Stimulated activated CD4-positive, alpha-beta T cell treated with anti-CD3 and anti-CD28 coated beads, Interleukin-4, amount 100 ng/mL, for 4 hours (primary cell): ENCODE measurements around the gene PPP1R2C.

Experiments used
- DNase-seq, 2 experiments: peaks; one replicate each; pipeline ENCODE4 v3.0.0-alpha.2; 2020

PPP1R2C gene

DNA sequence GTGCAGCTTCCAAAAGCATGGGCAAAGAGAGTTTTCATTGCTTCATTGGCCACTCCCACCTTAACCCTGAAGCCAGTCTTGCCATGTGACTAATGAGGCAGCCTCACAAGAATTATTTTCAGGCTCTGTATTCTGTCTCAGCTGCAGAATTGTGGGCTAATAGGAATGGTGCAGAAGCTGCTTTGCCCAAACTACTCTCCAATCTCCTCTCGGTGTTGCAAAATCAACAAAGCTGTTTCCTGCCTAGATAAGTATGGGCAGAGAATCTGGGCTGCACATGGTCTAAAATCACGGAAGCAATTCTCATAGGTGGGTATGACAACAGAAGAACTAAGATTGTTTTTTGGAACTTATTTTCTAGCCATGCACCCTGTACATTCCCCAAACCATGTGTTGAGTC, 31.4 kb downstream of the PPP1R2C start:
- no peak for DNase-seq

DNA sequence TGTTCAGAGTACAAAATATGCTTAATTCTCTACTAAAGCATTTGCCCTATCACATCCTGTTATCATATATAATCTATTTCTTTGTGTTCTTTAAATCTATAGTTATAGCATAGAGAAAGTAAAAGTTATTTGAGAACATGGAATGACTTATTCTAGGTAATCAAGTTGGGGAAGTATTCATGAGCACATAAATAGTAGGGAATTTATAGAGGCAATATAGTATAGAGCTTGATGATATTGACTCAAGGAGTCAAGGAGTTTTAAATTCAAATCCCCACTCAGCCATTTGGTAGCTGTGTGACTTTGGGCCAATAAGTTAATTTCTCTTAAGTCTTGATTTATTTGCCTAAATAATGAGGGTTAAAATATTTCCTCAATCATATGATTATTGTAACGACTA, 37.5 kb downstream of the PPP1R2C start:
- DNase-seq = no peak

GRCh38 chrX:42739741-42740140, 38.2 kb downstream of the PPP1R2C start:
- DNase-seq = no peak

GRCh38 chrX:42739258-42739657, 38.7 kb downstream of the PPP1R2C start:
- DNase-seq = no peak

DNA sequence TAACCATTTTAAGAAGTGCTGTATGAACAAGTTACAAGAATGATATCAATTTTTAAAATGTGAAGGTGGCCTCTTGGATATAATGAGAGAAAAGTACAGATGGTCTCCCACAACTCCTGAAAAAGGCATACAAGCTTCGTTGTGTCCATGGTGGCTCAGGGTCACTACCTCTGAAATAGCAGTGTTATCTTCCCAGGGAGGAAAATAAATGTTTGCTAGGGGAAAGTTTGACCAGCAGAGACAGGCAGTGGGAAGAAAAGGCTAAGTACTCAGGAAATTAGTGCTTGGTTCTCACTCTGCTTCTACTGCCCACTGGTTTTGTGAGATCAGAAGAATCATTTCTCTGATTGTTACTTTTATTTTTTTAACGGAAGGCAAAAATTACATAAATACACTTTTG, 39.4 kb downstream of the PPP1R2C start:
- DNase-seq = no peak

DNA sequence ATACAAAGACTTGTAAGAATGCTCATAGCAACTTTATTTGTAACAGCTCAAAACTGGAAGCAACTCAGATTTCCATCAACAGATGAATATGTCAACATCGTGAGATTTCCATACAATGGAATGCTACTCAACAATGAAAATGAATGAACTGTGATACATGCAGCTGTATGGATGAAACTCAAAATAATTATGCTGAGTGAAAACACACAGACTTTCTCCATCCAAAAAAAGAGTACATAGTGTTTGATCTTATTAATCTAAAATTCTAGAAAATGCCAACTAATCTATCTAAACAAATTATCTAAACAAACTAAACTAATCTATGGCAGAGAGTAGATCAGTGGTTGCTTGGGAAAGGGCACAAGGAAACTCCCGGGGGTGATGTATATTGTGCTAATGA, 42.7 kb downstream of the PPP1R2C start:
- no peak for DNase-seq

DNA sequence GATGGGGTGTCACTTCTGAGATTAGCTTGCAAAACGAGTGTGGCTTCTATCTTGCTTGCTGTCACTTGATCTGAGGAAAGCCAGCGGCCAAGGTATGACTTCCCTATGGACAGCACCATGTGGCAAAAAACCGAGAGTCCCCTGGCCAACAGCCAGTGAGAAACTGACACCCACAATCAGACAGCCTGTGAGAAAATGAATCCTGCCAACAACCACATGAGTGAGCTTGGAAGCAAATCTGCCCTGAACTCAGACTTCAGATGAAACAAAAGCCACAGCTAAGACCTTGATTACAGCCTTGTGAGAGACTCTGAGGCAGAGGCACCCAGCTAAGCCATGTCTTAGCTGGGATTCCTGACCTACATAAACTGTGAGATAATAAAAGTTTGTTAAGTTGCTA, 45.5 kb downstream of the PPP1R2C start:
- DNase-seq = no peak
